KG1 (cell line): ENCODE data around the gene OBSCN.
"Not testable (repeated sequence)": the region's sequence is repeated elsewhere in the genome, so short reads cannot be mapped to it uniquely, and the experiment has no call there.

Source experiments
- DNase-seq: peaks from one replicate; lab custom pipeline; 2025; lab: John Stamatoyannopoulos, UW

OBSCN gene

DNA sequence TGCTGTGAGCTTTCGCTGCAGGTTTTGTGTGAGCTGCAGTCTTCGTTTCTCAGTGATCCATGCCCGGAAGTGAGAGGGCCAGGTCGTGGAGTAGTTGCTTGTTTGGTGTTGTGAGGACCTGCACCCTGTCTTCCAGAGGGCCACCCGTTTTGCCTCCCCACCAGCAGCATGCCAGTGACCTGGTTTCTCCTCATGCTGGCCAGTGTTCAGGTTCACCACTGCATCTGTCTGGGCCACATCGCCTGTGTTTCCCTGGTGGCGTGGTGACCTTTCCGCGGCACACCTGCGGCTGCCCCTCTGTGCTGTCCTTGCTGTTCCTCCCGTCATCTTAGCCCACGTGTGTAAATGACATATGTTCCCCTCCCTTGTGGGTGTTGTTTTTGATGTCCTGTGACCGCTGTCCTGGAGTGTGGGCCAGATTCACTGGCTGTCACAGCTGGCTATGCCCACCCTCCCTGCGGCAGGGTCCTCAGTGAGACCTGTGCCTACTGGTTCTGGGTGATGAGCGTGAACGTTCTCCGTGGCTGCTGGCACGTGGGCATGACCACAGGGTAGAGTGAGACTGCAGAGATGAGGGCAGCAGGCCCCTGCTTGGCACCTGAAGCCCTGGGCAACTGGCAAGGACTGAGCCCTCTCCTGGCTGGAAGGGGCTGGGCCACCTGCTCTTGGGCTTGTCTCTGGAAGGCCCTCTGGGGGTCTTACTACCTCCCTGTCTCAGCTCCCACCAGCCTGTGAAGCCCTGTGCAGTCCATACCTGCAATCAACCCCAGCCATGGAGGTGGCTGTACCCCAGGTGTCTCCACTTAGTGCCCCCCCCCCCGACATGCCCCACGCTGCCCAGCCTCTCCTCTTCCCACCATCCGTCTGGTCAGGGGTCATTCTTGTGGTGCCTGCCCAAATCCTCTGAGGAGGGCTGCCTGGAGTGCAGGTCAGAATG lies 35.0 kb upstream of the OBSCN start:
- no peak for DNase-seq

DNA sequence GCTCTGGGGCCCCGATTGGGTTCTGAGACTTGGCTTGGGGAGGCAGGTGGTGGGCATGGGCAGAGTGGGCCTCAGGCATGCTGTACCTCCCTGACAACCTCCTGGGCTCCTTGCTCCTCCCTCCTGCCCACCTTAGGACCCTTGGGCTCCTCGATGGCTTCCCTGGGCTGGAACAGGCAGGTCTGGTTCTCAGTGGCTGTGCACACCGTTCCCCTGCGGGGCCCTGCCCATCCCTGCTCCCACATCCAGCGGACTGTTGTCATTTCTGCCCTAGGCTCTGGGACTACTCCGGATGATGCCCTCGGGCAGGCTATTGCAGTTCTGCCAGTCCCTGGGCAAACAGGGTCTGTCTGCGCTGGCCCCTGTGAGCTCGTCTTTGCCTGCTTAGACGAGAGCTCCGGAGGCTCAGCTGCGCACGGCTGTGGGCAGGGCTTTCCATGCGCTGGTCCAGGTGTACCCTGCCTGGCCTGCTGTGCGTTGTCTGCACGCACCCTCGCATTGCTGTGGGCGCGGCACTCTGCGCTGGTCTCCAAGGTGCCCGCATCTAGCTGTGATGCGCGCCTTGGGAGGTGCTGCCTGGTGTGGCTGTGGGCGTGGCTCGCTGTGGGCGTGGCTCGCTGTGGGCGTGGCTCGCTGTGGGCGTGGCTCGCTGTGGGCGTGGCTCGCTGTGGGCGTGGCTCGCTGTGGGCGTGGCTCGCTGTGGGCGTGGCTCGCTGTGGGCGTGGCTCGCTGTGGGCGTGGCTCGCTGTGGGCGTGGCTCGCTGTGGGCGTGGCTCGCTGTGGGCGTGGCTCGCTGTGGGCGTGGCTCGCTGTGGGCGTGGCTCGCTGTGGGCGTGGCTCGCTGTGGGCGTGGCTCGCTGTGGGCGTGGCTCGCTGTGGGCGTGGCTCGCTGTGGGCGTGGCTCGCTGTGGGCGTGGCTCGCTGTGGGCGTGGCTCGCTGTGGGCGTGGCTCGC lies 34.0 kb upstream of the OBSCN start:
- not testable (repeated sequence) for DNase-seq

DNA sequence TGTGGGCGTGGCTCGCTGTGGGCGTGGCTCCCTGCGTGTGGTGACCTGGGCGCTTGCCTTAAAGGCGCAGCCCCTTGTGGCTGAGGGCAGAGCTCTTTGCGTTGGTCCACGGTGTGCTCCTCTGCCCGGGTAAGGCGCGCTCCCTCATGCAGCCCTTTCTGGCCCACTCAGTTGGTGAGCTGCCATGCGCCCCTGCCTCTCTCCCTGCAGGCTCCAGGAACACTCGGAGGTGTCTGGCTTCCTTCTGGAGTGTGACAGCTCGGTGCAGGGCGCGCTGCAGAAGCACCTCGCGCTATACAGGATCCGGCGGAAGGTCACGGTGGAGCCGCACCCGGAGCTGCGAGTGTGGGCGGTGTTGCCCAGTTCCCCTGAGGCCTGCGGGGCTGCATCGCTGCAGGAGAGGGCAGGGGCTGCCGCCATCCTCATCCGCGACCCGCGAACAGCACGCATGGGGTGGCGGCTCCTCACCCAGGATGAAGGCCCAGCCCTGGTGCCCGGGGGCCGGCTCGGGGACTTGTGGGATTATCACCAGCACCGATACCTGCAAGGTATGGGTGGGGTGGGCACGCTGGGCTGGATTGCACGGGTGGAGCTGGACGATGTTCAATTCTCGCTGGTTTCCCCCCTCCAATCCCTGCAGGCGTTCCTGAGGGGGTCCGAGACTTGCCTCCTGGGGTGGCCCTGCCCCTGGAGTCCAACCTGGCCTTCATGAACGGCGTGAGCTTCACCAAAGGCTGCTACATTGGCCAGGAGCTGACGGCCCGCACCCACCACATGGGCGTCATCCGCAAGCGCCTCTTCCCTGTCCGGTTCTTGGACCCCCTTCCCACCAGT lies 33.1 kb upstream of the OBSCN start:
- no peak for DNase-seq

DNA sequence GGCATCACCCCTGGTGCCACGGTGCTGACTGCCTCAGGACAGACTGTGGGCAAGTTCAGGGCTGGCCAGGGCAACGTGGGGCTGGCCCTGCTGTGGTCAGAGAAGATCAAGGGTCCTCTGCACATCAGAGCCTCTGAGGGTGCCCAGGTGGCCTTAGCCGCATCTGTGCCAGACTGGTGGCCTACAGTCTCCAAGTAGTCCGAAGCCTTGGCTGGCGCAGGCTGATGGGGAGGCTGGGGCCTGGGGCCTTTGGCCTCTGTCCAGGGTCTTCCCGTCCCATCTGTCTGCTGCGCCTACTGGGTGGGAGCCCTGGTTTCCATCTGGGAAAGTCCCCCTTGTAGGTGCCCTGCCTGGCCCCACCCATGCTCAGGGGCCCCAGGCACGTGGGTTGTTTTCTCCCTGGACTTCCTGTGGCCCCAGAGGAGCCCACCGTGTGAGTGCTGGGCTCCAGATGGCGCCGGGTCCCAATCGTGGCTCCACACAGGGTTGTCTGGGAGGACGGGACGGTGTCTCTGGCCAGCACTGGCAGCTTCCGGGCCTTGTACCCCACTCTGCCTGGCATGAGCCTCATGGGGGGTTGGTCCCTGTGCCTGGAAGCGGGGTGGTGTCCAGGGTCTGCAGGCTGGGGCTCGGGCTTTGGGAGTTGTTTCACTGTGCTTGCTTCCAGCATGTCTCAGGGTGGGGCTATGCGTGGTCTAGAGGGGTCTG lies 32.4 kb upstream of the OBSCN start:
- DNase-seq, result no peak

DNA sequence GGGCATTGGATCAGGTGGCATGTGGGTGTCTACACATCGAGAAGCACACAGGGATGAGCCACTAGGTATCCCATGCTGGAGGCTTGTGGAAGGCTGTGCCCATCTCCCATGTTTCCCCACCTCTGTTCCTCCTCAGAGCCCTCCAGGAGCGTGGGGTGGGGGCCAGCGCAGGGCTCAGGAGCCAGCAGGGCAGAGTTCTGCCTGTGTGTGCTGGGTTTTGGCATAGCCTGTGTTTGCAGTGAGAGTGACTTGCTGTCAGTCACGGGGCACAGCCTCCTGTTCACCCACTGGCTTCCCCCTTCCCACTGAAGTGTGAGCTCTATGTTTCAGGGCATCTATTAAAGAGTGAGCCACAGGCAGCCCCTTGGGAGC lies 31.8 kb upstream of the OBSCN start:
- no peak for DNase-seq

DNA sequence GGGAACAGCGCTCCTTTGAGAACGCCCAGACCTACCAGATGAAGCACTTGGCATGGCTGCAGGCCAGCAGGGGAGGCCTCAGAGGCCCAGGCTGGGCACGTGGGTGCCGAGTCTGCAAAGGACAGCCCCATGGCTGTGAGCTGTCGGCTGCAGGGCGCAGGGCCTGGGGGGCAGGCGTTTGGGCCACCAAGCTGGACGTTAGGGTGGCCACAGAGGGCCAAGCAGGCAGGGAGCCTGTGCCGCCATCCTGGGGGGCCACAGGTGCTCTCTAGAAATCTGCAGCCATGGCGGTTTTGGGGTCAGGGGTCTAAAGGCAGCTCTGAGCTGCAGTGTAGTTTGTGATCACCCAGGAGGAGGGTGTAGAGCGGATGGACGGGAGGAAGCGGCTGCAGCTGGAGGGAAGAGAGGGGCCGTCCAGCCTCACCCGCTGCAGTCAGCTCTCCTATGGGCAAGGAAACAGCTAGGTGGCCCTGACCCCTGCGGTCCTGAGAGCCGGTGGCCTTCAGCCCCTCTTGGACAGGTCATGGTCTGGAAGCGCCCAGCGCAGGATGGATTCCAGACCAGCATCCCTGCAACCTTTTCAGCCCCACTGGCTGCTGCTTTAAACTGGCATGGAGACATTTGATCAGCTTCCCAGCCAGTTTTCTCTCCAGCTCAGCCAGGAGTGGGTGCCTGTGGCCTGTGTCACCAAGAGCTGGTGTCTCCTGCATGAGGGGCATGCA lies 31.2 kb upstream of the OBSCN start:
- no peak for DNase-seq

DNA sequence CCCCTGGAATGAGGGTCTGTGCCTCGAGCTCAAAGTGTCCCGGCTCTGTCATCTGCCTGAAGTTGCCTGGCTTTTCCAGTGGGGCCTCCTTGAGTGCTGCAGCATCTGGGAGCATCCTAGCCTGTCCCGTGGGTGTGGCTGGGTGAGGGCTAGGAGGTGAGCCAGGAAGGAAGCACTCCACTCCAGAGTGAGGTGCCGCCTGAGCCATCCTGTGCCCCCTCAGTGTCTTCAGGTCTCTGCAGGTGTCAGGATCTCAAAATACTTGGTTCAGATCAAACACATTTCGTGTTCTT lies 30.7 kb upstream of the OBSCN start:
- no peak for DNase-seq

DNA sequence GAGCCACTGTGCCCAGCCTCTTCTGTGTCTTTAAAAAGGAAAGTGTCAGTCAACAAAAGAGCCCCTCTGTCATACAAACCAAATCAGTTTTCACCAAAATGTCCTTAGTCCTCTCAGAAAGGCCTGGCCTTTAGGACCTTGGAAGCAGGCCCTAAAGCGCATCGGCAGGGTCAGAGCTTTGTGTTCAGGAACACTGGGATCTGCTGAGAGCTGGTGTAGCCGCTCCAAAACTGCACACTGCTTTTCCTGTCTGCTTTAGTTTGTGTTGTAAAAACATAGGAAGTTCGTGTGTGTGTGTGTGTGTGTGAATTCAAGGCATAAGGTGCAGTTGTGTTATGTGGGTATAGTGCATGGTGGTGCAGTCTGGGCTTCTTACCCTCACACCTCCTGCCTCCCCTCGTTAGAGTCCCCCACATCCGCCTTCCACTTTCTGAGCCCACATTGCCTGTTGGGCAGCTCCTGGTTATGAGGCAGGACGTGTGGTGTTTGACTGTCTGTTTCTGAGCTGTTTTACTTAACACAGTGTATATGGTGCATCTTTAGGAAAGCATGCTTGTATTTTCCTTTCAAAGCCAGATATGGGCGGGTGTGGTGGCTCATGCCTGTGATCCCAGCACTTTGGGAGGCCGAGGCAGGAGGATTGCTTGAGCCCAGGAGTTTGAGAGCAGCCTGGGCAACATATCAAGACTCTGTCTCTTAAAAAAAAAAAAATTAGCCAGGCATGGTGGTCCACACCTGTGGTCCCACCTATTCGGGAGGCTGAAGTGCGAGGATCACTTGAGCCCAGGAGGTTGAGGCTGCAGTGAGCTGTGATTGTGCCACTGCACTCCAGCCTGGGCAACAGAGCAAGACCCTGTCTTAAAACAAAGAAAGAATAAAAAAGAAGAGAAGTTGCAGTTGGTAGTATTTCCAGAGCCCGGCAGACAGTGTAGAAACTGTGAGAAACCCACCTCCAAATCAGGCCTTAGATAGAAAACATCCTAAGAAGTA lies 29.8 kb upstream of the OBSCN start:
- no peak for DNase-seq

DNA sequence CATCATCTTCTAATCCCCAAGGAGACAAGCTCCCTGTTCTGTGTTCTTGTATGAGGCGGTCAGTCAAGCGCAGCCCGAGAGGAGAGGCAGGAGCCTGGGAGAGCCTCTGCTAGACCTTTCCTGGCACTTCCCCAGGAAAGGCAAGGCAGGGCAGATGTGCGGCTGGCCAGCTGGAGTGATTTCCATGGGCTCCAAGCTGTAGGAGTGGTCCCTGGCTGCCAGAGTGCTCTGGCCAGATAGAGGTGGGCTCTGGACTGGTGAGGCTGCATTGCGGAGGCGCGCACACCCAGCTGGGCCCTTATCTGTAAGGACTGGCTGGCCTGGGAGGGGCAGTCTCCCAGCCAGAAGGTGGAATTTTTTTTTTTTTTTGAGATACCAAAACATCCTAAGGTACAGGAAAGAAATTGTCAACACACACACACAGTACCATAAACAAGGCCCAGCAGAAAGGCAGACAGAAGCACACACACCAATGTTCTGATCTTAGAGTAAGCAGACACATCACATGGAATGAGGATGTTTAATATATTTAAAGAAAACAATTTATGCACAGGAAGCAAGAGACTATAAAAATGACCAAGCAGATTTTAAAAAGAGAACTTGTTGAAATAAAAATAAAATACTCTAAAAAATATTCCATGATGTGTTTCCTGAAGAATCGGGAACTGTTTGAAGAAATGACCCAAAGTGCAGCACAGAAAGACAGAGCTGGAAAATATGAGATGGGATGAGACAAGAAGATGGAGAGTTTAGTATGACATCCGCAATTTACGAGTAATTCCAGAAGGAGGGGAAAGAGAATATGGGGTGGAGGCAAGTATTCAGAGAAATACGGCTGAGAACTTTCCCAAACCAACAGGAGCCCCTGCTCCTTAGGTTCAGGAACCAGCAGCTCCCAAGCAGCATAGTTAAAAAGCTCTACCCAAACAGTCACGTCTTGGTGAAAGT lies 28.8 kb upstream of the OBSCN start:
- DNase-seq, result no peak

DNA sequence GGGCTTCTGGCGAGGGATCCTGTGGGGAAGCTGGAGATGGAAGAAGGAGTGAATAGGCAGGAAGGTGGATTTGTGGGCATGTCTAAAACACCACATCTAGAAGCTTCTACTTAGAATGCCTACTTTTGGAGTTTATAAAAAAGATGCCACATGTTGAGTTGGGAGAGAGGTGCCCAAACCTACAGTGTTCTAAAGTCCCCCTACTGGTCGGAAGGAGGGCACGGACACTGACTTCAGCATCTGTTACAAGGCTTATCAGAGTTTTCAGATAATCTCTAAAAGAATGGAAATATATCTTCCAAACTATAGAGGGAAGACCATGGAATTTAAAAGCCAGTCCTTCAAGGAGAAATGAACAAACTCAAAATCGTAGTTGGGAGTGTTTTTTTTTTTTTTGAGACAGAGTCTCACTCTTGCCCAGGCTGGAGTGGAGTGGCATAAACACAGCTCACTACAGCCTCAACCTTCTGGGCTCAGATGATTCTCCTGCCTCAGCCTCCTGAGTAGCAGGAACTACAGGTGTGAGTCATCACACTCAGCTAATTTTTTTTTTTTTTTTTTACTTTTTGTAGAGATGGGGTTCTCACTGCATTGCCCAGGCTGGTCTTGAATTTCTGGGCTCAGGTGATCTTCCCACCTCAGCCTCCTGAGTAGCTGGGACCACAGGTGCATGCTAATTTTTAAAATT lies 27.4 kb upstream of the OBSCN start:
- DNase-seq, result no peak

DNA sequence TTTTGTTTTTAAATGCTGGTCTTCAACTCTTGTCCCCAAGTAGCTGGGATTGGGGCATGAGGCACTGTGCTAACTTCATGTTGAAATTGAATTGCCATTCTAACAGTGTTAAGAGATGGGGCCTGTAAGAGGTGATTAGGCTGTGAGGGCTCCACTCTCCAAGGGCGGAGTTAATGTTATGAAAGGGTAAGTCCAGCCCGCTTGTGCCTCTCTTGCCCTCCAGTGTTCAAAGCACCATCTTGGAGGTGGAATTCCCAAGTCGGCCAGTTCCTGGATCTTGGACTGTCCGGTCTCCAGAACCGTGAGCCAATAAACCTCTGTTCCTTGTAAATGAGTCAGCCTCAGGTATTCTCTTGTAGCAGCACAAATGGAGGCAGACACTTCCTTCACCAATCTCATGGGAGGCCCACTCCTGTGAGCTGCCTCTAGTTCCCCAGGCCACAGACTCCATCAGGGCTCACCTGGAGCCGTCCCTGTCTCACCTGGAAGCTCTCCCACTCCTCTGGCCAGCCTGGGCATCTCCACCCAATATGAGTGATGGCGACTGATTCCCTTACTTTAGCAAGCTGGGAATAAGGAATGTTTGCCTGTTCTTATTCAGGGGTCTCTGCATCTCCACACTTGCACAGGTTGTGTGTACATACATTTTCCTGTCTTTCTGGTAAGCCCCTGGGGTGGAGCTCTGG lies 26.7 kb upstream of the OBSCN start:
- no peak for DNase-seq

DNA sequence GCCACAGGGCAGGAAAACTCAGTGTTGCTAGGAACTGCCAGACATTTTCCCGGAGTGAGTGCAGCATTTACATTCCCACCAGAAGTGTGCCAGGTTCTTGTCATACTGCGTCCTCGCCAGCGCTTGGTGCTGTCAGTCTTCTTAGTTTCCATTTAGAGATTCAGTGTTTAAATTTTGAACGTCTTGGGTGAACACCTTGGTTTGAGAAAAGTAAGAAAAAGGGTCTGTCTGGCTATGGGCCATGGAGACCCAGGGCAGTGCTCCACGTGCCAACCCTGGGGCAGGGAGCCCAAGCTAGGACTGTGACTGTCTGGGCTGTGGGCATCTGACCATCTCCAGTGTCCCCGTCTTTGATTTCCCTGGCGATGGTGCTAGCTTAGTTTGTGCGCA lies 26.2 kb upstream of the OBSCN start:
- no peak for DNase-seq

DNA sequence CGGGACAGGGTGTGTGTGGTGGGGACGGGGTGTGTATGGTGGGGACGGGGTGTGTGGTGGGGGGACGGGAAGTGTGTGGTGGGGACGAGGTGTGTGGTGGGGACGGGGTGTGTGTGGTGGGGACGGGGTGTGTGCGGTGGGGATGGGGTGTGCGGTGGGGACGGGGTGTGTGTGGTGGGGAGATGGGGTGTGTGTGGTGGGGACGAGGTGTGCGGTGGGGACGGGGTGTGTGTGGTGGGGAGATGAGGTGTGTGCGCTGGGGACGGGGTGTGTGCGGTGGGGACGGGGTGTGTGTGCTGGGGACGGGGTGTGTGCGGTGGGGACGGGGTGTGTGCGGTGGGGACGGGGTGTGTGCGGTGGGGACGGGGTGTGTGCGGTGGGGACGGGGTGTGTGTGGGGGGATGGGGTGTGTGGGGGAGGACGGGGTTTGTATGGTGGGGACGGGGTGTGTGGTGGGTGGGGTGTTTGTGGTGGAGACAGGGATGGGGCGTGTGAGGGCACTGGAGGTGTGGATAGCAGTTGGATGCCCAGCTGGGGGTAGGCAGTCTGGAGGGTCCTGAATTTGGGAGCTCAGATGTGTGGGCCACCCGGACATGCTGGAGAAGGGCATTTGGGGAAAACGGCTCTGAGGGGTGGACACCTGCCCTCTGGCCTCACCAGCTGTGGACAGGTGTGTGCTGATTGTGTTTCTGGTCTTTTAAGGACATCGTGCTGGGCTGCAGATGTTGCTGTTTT lies 25.4 kb upstream of the OBSCN start:
- DNase-seq, result no peak

DNA sequence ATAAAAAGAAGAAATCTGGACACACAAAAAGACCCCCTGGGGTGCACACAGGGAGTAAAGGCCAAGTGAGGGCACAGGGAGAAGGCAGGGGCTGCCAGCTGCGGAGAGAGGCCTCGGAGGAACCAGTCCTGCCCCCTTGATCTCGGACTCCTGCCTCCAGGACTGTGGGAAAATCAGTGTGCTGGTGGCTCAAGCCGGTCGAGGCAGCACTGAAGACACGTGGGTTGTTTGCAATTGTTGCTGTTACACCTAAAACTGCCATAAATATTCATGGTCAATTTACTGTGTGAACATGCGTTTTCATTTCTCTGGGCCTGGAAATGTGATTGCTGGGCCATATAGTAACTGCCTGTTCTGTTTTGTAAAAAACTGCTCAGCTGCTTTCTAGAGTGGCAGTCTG lies 23.7 kb upstream of the OBSCN start:
- no peak for DNase-seq

DNA sequence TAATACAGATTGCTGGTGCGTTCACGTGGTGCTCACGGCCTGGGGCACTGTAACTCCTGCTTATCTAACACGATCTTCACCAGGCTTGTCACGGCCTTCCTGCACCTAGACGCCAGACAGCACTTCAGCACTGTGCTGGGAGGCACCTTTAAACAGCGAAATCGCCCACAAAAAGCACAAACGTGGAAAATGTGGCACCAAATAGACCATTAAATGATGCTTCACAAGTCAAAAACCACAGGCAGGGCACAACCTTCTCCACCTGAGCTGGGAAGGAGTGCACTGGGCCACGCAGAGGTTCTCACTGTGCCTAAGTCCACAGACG lies 22.2 kb upstream of the OBSCN start:
- no peak for DNase-seq

DNA sequence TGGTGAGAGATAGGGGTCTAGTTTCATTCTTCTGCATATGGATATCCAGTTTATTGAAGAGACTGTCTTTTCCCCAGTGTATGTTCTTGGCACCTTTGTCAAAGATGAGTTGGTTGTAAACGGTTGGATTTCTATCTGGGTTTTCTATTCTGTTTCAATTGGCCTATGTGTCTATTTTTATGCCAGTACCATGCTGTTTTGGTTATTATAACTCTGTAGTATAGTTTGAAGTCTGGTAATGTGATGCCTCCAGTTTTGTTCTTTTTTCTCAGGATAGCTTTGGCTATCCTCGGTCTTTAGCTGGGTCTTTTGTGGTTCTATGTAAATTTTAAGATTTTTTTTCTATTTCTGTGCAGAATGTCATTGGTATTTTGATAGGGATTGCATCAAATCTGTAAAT lies 19.6 kb upstream of the OBSCN start:
- DNase-seq, result not testable (repeated sequence)

DNA sequence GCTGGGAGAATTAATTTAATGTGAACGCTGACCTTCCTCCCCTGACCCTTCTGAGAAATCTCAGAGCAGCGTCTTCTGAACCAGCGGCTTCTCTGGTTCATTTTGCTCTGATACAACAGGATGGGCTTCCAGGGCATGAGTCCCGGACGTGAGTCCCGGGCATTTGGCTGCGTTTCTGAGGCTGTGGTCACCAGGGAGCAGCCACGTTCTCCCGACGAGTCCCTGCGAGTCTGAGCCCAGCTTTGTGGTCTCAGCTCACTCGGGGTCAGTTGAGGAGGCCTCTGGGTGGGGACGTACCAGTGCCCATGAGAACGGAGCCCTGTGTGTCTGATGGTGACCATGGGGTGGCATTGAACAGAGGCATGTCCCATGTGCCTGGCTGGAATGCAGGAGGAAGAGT lies 17.7 kb upstream of the OBSCN start:
- DNase-seq, result no peak
